CD4-positive, alpha-beta T cell treated with Interleukin-15 for 4 hours (primary cell): ENCODE data around the gene DAP.
A peak's percentile ranks its signal among the peaks of the same experiment; 100 is the strongest.
"Not testable (repeated sequence)": the region's sequence is repeated elsewhere in the genome, so short reads cannot be mapped to it uniquely, and the experiment has no call there.

Experiments
- DNase-seq: peaks from one replicate; pipeline ENCODE4 v3.0.0-alpha.2; 2020; ENCODE audit warnings: low spot score

Gene DAP, protein sequence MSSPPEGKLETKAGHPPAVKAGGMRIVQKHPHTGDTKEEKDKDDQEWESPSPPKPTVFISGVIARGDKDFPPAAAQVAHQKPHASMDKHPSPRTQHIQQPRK

GRCh38 chr5:10761185-10761932 is at the start of gene DAP:
Gene DAP (minus strand): TSS chr5:10761234. CDS start chr5:10761068, 166 bp downstream.
- DNase-seq: peak; percentile 89

- no peak for DNase-seq
Measured at GRCh38 chr5:10808347-10809226, 47.6 kb upstream of the DAP start.

- no peak for DNase-seq
Measured at GRCh38 chr5:10801931-10802666, 41.1 kb upstream of the DAP start.

GRCh38 chr5:10800852-10801251 is 39.8 kb upstream of the DAP start:
- no peak for DNase-seq

- DNase-seq: no peak
Measured at GRCh38 chr5:10797261-10797660, 36.2 kb upstream of the DAP start.

DNA sequence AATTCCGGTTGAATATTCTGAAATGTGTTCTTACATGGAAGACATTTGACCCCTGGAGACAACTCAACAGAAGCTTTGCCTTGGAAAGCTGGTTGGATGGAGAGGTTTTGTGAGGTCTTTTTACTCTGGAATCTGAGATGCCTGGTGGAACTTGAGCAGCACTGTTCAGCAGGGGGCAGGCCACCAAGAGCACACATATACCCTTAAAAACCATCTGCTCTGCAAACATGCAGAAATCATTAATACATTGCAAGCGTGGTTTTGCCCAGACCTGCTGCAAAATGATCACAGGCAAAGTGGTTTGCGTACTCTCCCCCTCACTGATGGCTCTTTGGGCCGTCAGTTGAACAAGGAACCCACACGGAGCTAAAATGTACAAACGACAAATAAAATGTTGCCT is 32.8 kb upstream of the DAP start:
- no peak for DNase-seq

- DNase-seq: no peak
Measured at GRCh38 chr5:10792336-10792735, 31.3 kb upstream of the DAP start.

GRCh38 chr5:10789726-10790125 is 28.7 kb upstream of the DAP start:
- no peak for DNase-seq

- DNase-seq: no peak
Measured at GRCh38 chr5:10789021-10789420, 28.0 kb upstream of the DAP start.

- no peak for DNase-seq
Measured at GRCh38 chr5:10788358-10788757, 27.3 kb upstream of the DAP start.

- DNase-seq: no peak
Measured at GRCh38 chr5:10786835-10787234, 25.8 kb upstream of the DAP start.

DNA sequence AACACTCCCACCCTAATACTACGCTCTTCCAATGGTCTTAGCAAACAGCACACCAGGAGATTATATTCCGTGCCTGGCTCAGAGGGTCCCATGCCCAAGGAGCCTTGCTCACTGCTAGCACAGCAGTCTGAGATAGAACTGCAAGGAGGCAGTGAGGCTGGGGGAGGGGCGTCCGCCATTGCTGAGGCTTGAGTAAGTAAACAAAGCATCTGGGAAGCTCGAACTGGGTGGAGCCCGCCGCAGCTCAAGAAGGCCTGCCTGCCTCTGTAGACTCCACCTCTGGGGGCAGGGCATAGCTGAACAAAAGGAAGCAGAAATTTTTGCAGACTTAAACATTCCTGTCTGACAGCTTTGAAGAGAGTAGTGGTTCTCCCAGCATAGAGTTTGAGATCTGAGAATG is 19.2 kb upstream of the DAP start:
- not testable (repeated sequence) for DNase-seq

DNA sequence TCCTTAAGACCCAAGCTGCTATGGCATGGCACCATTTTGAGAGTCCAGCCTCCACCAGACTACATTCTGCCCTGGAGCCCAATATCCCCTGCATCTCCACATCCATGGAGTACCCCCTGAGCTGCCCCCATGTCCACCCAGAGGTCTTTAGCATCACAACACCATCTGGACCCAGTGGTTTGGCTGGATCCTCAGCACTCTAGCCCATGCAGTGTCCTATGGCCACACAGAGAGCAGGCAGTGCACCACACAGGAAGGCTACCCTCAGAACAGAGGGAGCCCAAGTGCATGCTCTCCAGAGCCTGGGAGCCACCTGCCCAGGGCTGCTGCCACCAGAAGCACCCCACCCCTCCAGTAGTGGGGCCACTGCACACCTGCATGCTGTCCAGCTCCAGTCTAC is 18.6 kb upstream of the DAP start:
- no peak for DNase-seq

GRCh38 chr5:10778179-10778910 is 17.3 kb upstream of the DAP start:
- DNase-seq: no peak

DNA sequence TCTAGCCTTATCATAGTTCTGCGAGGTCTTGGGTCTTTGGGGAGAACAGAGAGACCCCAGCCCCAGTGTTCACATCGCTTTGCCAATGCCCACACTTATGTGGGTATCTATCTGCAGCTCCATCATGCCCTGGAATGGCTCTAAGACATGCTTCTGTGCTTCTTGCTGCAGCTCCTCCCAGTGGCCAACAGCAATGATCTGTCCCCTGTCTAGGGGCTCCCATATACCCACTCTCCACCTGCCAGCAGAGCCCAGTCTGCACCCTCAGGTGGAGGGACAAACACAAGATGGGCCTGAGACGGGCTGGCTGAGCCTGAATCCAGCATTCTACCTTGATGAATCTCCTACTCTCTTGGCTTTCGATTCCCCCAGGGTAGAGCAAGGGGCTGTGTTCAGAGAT is 14.6 kb upstream of the DAP start:
- no peak for DNase-seq

DNA sequence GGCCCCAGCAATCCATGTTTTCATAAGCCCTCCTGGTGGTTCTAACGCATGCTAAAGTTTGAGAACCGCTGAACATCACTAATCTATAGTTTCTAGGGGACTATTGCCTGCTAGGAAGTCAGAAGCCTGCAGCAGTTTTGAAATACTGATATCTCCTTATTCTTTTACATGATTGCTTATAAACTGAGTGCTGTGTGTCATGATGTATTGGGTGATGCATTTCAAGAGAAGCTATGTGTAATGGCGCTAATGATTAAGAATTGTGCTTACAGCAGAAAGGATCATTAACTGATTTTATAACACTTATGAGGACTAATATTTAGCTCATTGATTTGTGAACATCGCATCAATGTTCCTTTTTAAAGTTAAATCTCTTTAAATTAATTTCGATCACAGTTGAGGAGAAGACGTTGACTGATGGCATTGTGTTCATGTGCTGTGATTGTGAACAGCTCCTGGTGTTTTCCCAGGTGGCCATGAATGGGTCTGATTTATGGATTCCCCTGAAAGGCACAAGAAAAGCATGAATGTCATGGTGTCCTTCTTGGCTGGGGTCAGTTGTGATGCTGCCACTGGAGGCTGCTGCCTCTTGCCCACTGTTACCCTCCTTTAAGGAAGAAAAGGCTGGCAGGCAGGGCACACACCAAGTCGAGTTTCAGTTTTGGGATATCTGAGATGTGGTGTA is 12.0 kb upstream of the DAP start:
- no peak for DNase-seq

- DNase-seq: no peak
Measured at GRCh38 chr5:10768328-10768899, 7.4 kb upstream of the DAP start.

- no peak for DNase-seq
Measured at GRCh38 chr5:10762776-10763500, 1.9 kb upstream of the DAP start.

DNA sequence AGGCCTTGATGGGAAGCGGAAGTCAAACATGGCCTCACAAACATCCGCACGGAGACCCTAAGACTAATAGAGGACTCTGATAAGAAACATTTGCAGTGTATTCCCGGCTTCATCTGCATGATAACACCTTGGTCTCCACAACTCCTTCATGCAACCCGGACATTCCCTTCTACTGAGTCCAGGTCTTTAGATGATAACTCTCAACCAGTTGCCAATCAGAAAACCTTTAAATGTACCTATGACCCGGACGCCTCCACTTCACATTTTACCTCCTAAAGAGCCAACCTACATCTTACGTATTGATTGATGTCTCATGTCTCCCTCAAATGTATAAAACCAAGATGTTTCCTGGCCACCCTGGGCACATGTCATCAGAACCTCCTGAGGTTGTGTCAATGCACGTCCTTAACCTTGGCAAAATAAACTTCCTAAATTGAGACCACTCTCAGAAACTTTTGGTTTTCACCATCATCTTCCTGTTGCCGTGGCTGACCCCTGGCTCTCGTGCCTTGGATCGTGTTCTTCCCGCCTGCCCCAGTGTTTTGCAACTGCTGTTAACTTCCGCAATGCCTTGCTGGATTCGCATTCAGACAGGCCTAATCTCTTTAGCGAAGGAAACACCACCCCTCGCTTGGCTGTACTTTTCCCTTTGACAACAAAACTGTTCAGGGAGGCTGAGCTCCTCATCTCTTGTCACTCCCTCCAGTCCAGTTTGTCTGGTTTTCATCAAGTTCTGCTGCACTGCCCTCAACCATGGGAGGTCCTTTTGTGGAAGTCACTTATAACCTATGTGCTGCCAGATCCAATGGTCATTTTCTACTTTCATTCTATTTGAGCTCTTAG is 1.1 kb upstream of the DAP start:
- DNase-seq: no peak
